Measurements from ENCODE around the gene DMRTB1. TPM values are rescaled to one million over a fixed set of nuclear protein-coding genes. Genes with fewer than 3 reads are reported as not detected.
A peak's percentile ranks its signal among the peaks of the same experiment; 100 is the strongest.

DMRTB1 gene
- total RNA-seq, 1 experiment from 2014 or later = not detected

DNA sequence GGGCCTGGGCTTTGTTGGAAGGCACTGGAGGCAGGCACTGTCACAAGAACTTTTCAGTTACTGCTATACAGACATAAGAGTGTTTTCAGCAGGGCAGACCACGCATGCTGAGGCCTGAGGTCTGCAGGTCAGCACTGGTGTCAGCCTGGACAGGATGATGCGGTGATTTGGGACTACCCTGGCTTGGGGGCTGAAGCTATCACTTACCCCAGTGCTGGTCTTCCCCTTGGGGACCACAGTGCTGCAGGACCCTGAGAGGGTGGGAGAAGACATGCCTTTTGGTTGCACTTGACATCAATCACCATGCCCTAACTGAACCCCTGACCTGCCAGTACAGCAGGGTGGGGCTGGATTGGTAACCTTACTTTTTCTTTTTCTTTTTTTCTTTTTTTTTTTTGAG is 9.2 kb downstream of the DMRTB1 start:
- Histone ChIP-seq H3K4me3 (ENCODE audit: low read depth, low read length, poor library complexity, severe bottlenecking) (no peak overlapping the region), H3K27me3 (replicated peaks; ENCODE audit: insufficient read depth, low read depth, low read length, poor library complexity) (no peaks in the 10 kb centered on the region), H3K27ac (ENCODE audit: low read depth, low read length, poor library complexity, severe bottlenecking) (no peak overlapping the region), H3K9me3 (ENCODE audit: low read depth, low read length, poor library complexity, severe bottlenecking) (no peaks in the 10 kb centered on the region), H3K4me1 (ENCODE audit: insufficient read depth, low read length, poor library complexity, severe bottlenecking) (no peaks in the 10 kb centered on the region), H3K36me3 (ENCODE audit: insufficient read depth, low read length, poor library complexity, severe bottlenecking) (no peaks in the 10 kb centered on the region)
- intact Hi-C loops (cut with micrococcal nuclease; ENCODE audit: unreplicated experiment) = no loop called here
- TF ChIP-seq, protein P1, sequence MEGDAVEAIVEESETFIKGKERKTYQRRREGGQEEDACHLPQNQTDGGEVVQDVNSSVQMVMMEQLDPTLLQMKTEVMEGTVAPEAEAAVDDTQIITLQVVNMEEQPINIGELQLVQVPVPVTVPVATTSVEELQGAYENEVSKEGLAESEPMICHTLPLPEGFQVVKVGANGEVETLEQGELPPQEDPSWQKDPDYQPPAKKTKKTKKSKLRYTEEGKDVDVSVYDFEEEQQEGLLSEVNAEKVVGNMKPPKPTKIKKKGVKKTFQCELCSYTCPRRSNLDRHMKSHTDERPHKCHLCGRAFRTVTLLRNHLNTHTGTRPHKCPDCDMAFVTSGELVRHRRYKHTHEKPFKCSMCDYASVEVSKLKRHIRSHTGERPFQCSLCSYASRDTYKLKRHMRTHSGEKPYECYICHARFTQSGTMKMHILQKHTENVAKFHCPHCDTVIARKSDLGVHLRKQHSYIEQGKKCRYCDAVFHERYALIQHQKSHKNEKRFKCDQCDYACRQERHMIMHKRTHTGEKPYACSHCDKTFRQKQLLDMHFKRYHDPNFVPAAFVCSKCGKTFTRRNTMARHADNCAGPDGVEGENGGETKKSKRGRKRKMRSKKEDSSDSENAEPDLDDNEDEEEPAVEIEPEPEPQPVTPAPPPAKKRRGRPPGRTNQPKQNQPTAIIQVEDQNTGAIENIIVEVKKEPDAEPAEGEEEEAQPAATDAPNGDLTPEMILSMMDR (conservative IDR thresholded peaks at IDR 0.05; ENCODE audit: low read depth, low read length) = no peak
- no peak for TF ChIP-seq EZH2 (IDR thresholded peaks at IDR 0.05; ENCODE audit: borderline replicate concordance, low read depth, low read length, poor library complexity, severe bottlenecking)
- BruUV-seq (replicated peaks) = no TSS peak
- POLR2A ChIA-PET (ENCODE audit: low non-redundant PET) = no interaction called here
- CTCF ChIA-PET = no interaction called here
- DNase-seq (ENCODE audit: low spot score) = no peak

- H3K27ac ChIP-seq (ENCODE audit: low read depth, low read length, poor library complexity, severe bottlenecking) = no peak overlapping the region
- no TSS peak for BruUV-seq (replicated peaks)
- intact Hi-C loops (cut with micrococcal nuclease; ENCODE audit: unreplicated experiment) = no loop called here
- ChIA-PET CTCF (no interaction called here), POLR2A (ENCODE audit: low non-redundant PET) (no interaction called here)
- no peaks in the 10 kb centered on the region for H3K9me3 ChIP-seq (ENCODE audit: low read depth, low read length, poor library complexity, severe bottlenecking)
- no peaks in the 10 kb centered on the region for H3K27me3 ChIP-seq (replicated peaks; ENCODE audit: insufficient read depth, low read depth, low read length, poor library complexity)
- no peaks in the 10 kb centered on the region for H3K36me3 ChIP-seq (ENCODE audit: insufficient read depth, low read length, poor library complexity, severe bottlenecking)
- DNase-seq (ENCODE audit: low spot score) = no peak
- no peak for TF ChIP-seq EZH2 (IDR thresholded peaks at IDR 0.05; ENCODE audit: borderline replicate concordance, low read depth, low read length, poor library complexity, severe bottlenecking)
- TF ChIP-seq, protein P1 (conservative IDR thresholded peaks at IDR 0.05; ENCODE audit: low read depth, low read length) = no peak
- no peak overlapping the region for H3K4me3 ChIP-seq (ENCODE audit: low read depth, low read length, poor library complexity, severe bottlenecking)
- H3K4me1 ChIP-seq (ENCODE audit: insufficient read depth, low read length, poor library complexity, severe bottlenecking) = no peaks in the 10 kb centered on the region
Observed at GRCh38 chr1:53469373-53469772, 10.2 kb downstream of the DMRTB1 start.

DNA sequence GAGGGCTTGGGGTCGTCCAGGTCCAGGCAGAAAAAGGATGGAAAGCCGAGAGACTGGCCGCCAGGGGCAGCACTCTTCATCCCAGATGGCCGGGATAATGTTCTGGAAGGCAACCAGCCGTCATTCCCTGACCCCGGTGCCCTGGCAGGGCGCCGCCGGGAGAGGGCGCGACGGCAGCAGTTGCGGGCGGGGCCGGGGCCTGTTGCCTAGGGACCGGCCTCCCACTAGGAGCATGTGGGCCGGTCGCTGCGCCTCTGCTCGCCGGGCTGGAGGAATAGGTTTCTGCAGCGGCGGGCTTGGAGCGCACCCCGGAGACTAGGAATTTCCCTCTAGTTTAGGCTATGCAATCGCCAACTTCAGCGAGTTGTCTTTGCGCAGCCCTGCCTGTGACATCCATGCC is 11.0 kb downstream of the DMRTB1 start:
- DNase-seq (ENCODE audit: low spot score) = peak; percentile 38
- no TSS peak for BruUV-seq (replicated peaks)
- CTCF ChIA-PET = no interaction called here

More for the DNA sequence above, 11.0 kb downstream of the DMRTB1 start:
- H3K4me3 ChIP-seq (ENCODE audit: low read depth, low read length, poor library complexity, severe bottlenecking) = no peak overlapping the region
- no peaks in the 10 kb centered on the region for H3K27me3 ChIP-seq (replicated peaks; ENCODE audit: insufficient read depth, low read depth, low read length, poor library complexity)
- H3K9me3 ChIP-seq (ENCODE audit: low read depth, low read length, poor library complexity, severe bottlenecking) = no peaks in the 10 kb centered on the region
- no peaks in the 10 kb centered on the region for H3K36me3 ChIP-seq (ENCODE audit: insufficient read depth, low read length, poor library complexity, severe bottlenecking)
- no peak for TF ChIP-seq EZH2 (IDR thresholded peaks at IDR 0.05; ENCODE audit: borderline replicate concordance, low read depth, low read length, poor library complexity, severe bottlenecking)
- TF ChIP-seq, protein P1 (conservative IDR thresholded peaks at IDR 0.05; ENCODE audit: low read depth, low read length) = peak; percentile 42
- intact Hi-C loops (cut with micrococcal nuclease; ENCODE audit: unreplicated experiment) = no loop called here
- H3K27ac ChIP-seq (ENCODE audit: low read depth, low read length, poor library complexity, severe bottlenecking) = no peak overlapping the region
- no peaks in the 10 kb centered on the region for H3K4me1 ChIP-seq (ENCODE audit: insufficient read depth, low read length, poor library complexity, severe bottlenecking)
- POLR2A ChIA-PET (ENCODE audit: low non-redundant PET) = no interaction called here
